Occipital lobe (tissue), 2 donors: ENCODE measurements around the gene GAN. TPM values are rescaled to one million over a fixed set of nuclear protein-coding genes. Genes with fewer than 3 reads are reported as not detected.
"Not testable (repeated sequence)": the region's sequence is repeated elsewhere in the genome, so short reads cannot be mapped to it uniquely, and the experiment has no call there.

ENCODE experiments used
- DNase-seq: peaks from one replicate; lab custom pipeline; 2025; lab: John Stamatoyannopoulos, UW
- total RNA-seq: library from RNA; depleted of rRNA; stranded (reverse); fragments of >200 nt; gene quantifications from one replicate; pipeline ENCODE4 v1.2.3, GENCODE V29; 2014

GAN gene
- total RNA-seq, 1 donor from 2014 or later = 33.7 TPM

DNA sequence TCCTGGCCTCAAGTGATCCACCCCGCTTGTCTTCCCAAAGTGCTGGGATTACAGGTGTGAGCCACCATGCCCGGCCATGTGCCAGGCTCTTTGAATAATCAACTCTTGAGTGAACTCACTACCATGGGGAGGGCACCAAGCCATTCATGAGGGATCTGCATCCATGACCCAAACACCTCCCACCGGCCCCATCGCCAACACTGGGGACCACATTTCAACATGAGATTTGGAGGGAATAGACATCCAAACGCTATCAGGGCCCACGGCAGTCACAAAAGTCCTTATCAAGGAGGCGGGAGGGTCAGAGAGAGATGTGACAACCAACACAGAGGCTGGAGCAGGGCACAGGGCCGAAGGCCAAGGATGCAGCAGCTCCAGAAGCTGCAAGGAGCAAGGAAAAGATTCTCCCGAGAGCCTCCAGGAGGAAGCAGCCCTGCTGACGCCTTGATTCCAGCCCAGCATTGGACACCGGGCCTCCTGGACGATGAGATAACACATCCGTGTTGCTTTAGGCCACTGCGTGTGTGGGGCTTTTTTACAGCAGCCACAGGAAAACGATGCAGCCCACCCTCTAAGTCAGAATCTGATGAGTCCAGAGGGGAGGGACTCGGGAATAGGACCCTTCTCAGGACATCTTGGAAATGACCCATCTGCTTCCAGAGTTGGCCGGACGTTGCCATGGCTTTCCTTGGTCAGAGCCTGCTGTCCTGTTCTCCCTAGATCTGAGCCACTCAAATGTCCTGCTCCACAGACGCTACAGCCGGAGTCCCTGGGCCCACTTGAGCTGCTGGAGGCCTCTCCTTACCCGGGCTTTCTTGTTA is 82.5 kb downstream of the GAN start:
- DNase-seq = no peak

DNA sequence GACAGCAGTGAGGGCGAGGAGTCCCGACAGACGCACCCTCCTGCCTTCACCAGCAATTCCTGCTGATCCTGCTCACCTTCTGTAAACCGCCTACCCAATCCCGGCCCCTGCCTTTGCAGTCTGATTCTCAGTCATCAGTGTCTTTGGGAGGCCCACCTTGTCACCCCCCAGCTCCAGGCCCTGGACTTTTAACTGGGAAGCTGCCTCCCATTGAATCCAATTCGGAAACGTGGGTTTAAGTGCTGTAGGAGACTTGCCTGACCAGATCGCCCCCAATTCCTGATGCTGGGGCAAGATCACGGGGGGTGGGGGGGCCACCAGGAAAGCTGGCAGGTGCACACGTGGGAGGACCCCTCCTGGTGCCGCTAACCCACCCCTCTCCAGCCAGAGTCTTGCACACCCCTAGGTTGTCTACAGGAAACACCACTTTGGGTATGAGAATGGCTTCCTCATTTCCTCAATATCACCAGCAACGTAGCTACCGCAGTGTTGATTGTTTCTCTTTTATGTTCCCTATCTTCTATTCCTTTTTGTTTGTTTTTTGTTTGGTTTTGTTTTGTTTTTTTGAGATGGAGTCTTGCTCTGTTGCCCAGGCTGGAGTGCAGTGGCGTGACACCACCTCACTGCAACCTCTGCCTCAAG is 83.2 kb downstream of the GAN start:
- DNase-seq = no peak

DNA sequence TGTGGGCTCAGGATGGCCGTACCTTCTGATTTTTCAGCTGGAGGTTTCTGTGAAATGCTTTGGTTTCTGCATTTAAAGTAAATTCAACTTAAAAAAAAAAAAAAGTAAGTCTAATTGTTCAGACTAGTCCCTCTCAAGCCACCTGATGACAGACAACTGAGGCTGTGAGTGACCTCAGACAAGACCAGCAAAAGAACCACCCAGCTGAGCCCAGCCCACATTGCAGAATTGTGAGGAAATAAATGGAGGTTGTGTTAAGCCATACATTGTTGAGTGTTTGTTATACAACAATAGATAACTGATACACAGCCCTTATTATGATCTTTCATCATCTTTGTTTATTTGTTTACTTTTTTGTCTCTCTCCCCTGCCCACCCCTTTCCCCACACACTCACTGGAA is 85.1 kb downstream of the GAN start:
- no peak for DNase-seq

DNA sequence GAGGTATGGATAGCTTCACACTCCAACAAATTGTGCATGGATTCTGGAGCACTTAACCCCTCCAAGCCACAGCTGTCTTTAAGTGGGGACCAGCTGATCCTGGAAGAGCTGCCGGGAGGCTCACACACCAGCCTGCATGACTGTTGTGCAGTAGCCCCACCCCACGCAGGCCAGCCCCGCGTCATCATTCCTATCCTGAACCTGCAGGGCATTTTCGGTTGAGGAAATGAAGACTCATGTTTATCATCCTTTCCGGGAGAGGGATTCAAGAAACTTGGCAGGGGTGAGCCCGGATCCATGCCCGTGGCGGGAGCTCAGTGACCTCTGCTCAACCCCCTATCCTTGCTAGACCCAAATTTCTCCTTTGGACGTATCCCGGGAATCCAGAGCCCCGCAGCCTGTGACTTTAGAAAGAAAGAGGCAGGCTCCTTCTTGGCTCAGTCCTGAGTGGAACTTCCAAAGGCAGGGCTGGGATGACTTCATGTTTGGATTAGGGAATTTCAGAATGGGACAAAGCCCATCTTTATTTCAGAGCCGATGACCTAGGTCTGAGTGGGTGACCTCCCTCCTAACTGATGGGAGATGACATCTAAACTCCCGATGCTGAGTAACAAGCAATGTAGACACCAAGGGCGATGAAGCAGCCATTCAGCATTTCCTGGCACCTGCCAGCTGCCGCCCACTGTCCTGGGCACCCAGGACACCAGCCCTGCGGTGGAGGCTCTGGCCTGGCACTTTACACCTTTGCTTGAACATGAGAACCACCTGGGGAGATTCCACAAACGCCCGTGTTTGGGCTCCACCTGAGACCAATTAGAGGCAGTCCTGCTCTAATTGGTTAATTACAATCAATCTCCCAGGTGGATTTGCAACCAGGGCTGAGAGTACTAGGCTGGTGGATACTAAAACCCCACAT is 86.5 kb downstream of the GAN start:
- DNase-seq = no peak

GRCh38 chr16:81403208-81403600 is 88.4 kb downstream of the GAN start:
- no peak for DNase-seq

DNA sequence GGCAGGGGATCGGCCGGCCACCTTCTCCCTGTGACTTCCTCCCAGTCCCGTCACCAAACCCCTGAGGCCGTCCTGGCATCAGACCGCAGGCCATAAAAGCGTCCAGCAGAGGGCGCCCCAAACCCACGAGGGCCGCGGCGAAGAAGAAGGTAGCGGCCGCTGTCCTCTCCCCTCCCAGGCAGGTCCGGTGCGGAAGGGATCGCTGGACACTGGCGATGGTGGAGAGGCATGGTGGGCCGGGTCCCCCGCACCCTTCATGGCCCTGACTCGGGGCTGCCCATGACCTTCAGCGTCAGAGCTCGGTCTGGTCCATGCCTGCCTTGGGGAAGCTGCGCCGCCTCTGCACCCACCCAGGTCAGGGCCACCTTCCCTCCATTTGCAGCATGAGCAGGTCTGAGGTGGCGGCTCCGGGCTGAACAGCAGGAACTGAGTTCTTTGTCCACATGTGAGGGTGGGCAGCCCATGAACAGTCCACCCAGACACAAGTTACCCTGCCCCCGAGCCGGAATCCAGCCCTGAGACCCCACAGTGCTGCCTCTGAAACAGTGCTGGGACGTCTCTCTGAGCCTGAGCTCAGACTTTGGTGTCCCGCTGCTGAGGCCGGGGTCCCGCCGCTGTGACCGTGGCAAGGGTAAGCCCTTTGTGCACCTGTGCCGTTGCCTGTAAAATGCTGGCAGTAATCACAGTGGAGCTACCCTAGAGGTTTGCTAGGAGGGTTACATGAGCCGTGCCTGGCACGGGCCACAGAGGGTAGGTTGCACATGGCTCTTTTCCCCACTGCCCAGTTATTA is 89.0 kb downstream of the GAN start:
- DNase-seq = peak; percentile 66

- DNase-seq = not testable (repeated sequence)
Measured at GRCh38 chr16:81405002-81405401, 90.2 kb downstream of the GAN start.

DNA sequence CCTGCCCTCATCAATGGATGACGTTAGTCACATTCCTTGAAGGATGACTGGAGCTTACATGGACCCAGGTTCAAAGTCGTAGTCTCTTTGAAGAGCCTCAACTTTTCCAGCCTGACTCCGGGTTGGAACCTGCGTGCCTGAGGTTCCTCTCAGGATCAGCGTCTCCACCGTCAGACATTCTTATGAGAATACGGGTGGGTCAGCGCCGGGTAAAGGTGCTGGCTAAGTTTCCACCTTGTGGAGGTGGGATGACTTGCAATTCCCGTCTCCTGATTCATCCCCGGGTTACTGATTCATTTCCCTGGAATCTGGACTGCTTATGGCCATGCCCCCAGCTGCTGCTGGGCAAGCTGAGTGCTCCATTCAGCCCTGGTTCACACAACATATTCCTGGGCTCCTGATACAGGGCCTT is 90.9 kb downstream of the GAN start:
- no peak for DNase-seq

DNA sequence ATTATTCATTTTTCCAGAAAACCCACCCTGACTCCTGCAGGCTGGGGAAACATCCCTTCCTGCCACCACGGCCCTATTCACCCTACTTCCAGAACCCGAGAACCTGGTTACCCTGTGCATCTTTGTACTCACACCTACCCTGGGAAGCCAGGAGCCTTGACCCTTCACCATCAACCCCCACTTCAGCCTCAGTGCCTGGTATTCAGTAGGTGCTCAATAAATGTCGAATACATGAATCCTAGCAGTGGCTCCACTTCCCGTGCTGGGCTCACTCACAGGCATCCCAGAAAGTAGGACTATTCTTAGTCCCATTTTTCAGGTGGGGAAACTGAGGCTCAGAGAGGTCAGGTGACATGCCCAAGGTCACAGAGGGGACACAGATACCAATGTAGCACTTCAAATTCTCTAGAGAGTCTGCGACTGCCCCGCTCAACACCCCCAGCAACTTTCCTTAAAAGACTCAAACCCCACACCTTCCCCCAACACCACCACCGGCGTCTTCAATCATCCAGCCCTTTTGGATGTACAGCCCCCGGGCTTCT is 93.7 kb downstream of the GAN start:
- DNase-seq = no peak

DNA sequence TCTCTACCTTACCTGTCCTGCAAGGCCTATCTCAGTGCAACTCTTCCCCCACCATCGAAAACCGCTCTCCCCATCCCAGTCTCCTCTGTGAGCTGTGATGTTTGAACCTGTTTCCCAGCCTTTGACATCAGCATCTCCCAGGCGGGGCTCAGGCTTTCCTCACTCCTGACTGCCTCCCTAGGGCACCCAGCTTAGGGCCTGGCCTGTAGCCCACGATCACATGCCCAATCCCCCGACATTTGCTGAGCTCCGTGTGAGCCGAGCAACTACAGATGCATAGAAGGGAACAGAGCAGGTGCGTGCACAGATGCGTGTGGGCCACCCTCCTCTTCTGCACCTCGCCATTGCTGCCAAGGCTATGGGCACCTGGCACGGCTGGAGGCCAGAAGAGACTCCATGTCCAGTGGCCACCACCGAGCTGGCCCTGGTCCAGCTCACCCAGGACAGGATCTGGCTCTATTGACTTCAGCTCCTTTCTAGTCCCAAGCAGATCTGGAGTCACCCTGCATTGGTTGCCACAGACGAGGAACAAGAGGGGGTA is 94.3 kb downstream of the GAN start:
- DNase-seq = no peak

- DNase-seq = no peak
Measured at GRCh38 chr16:81410643-81411293, 96.0 kb downstream of the GAN start.

GRCh38 chr16:81413245-81413990 is 98.7 kb downstream of the GAN start:
- no peak for DNase-seq

- peak; percentile 12 for DNase-seq
Measured at GRCh38 chr16:81415751-81416150, 101.0 kb downstream of the GAN start.

- no peak for DNase-seq
Measured at GRCh38 chr16:81416749-81417148, 102.0 kb downstream of the GAN start.

- DNase-seq = no peak
Measured at GRCh38 chr16:81417210-81417609, 102.4 kb downstream of the GAN start.

DNA sequence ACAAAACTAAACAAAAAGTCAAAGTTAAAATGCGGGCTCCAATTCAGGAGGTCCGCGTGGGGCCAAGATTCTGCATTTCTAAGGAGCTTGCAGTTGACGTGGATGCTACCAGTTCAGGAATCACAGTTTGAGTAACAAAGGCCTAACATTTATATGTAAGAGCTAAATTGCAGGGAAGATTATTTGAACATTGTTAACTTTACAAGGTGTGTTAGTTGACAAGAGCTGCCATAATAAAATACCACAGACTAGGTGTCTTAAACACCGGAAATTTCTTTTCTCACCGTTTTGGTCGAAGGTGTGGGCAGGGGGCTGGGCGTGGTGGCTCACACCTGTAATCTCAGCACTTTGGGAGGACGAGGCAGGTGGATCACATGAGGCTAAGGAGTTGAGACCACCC is 105.0 kb downstream of the GAN start:
- no peak for DNase-seq

DNA sequence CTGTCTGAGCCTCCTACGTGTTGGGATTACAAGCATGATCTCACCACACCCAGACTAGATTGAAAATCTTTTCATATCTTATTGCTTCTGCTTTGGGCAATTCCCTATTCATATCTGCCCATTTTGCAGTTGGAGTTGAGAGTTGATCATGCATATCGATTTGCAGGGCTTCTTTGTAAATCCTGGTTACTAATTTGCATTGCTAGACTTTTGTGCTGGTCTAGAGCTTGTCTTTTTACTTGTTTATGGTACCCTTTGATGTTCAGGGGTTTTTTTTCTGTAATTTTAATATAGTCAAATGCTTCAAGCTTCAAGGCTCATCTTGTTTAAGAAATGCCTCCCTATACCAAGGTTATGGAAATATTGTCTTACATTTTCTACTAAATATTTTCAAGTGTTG is 106.4 kb downstream of the GAN start:
- DNase-seq = no peak

GRCh38 chr16:81421536-81421935 is 106.8 kb downstream of the GAN start:
- DNase-seq = no peak

GRCh38 chr16:81422153-81422552 is 107.4 kb downstream of the GAN start:
- not testable (repeated sequence) for DNase-seq
